SK-N-SH treated with all-trans-retinoic acid at 6 μM for 48 hours (cell line): ENCODE results near the gene GLMP.

ENCODE experiments used
- ARNTL ChIP-seq: fragments of 450-650 bp; formaldehyde crosslinking; IDR thresholded peaks from 2 replicates; pipeline ENCODE4 v1.5.0; 2020; ENCODE audit warnings: low read depth, mild to moderate bottlenecking, moderate library complexity, borderline replicate concordance
- ISL1 ChIP-seq: fragments of 250-450 bp; sonication (Bioruptor Pico); IDR thresholded peaks from 2 replicates; pipeline ENCODE4 v2.1.2; 2022; ENCODE audit warnings: mild to moderate bottlenecking, moderate library complexity
- PATZ1 ChIP-seq: fragments of 250-450 bp; sonication (Bioruptor Pico); IDR thresholded peaks from 2 replicates; pipeline ENCODE4 v1.8.0; 2020; ENCODE audit warnings: mild to moderate bottlenecking, moderate library complexity, borderline replicate concordance
- POU6F1 ChIP-seq: fragments of 250-450 bp; sonication (Bioruptor Pico); IDR thresholded peaks from 2 replicates; pipeline ENCODE4 v1.8.0; 2021; ENCODE audit warnings: low read depth, mild to moderate bottlenecking, moderate library complexity, borderline replicate concordance
- PPARA ChIP-seq: fragments of 250-450 bp; sonication (Bioruptor Pico); IDR thresholded peaks from 2 replicates; pipeline ENCODE4 v1.5.0; 2020; ENCODE audit warnings: mild to moderate bottlenecking, borderline replicate concordance
- ZC3H10 ChIP-seq: fragments of 250-450 bp; sonication (Bioruptor Pico); IDR thresholded peaks from 2 replicates; pipeline ENCODE4 v1.5.1; 2021; ENCODE audit warnings: mild to moderate bottlenecking, moderate library complexity
- TF ChIP-seq, protein P1 (sequence below): fragments of 250-450 bp; sonication (Bioruptor Pico); IDR thresholded peaks from 2 replicates; pipeline ENCODE4 v1.5.1; 2021; ENCODE audit warnings: mild to moderate bottlenecking, moderate library complexity

DNA sequence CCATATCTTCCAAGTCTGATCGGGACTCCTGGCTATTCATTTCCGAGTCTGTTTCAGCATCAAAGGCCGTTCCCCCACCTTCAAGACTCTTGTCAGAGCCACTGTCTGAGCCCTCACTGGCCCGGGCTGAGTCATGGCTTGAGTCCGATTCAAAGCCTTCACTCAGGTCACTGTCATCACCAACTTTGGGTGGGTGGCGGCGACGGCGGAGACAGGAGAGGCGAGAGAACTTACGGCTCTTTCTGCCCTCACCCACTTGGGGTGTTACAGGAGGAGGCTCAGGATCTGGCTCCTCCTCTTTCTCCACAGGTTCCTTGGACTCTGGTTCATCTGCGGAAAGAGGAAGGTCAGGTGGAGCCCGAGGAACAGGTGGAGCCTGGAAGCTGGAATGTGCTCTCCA, 29.4 kb downstream of the GLMP start:
- no peak for TF ChIP-seq ISL1 (CRISPR knock-in tag)
- TF ChIP-seq, protein P1, sequence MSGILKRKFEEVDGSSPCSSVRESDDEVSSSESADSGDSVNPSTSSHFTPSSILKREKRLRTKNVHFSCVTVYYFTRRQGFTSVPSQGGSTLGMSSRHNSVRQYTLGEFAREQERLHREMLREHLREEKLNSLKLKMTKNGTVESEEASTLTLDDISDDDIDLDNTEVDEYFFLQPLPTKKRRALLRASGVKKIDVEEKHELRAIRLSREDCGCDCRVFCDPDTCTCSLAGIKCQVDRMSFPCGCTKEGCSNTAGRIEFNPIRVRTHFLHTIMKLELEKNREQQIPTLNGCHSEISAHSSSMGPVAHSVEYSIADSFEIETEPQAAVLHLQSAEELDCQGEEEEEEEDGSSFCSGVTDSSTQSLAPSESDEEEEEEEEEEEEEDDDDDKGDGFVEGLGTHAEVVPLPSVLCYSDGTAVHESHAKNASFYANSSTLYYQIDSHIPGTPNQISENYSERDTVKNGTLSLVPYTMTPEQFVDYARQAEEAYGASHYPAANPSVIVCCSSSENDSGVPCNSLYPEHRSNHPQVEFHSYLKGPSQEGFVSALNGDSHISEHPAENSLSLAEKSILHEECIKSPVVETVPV (CRISPR knock-in tag), result no peak
- TF ChIP-seq ARNTL, result no peak
- no peak for TF ChIP-seq POU6F1 (CRISPR knock-in tag)
- no peak for TF ChIP-seq ZC3H10
- TF ChIP-seq PATZ1 (CRISPR knock-in tag), result no peak
- TF ChIP-seq PPARA (CRISPR knock-in tag), result no peak
